ENCODE data around the gene SLC23A3. TPM values are rescaled to one million over a fixed set of nuclear protein-coding genes. Genes with fewer than 3 reads are reported as not detected.

SLC23A3 gene
- polyA plus RNA-seq, 4 donors = 4.3 to 26.6 (median 12.1) TPM

GRCh38 chr2:219174801-219175200 is 5.0 kb upstream of the SLC23A3 start:
- Histone ChIP-seq H3K36me3 (ENCODE audit: control insufficient read depth in 3 of 3, insufficient read depth in 2 of 3, low read depth in 1 of 3, low read length in 3 of 3) (peaks cover 2 to 51% (median 16%) of the 10 kb centered on the region in 3 donors), H3K9me3 (ENCODE audit: control insufficient read depth in 2 of 2, insufficient read depth in 1 of 2, low read depth in 1 of 2, low read length in 1 of 2) (no peaks in the 10 kb centered on the region), H3K4me1 (ENCODE audit: control insufficient read depth in 3 of 3, insufficient read depth in 2 of 3, low read depth in 1 of 3, low read length in 2 of 3) (peaks cover 7 to 21% (median 7%) of the 10 kb centered on the region in 3 donors), H3K27ac (ENCODE audit: low read depth in 1 of 3, low read length in 2 of 3) (no peak overlapping the region), H3K4me3 (ENCODE audit: low read depth in 1 of 3, low read length in 3 of 3) (no peak overlapping the region), H3K27me3 (ENCODE audit: control insufficient read depth in 3 of 3, insufficient read depth in 3 of 3, low read length in 3 of 3) (no peaks in the 10 kb centered on the region)
- DNase-seq (no peak), FAIRE-seq (no peak)
- 82 to 88% (median 87%) methylated on average over 7 of the region's 7 CpGs for WGBS, 3 donors

GRCh38 chr2:219174146-219174545 is 4.3 kb upstream of the SLC23A3 start:
- DNase-seq (no peak), FAIRE-seq (no peak)
- peaks cover 3 to 27% (median 7%) of the 10 kb centered on the region in 3 donors for H3K4me1 ChIP-seq (ENCODE audit: control insufficient read depth in 3 of 3, insufficient read depth in 2 of 3, low read depth in 1 of 3, low read length in 2 of 3)
- H3K4me3 ChIP-seq (ENCODE audit: low read depth in 1 of 3, low read length in 3 of 3) = no peak overlapping the region
- H3K36me3 ChIP-seq (ENCODE audit: control insufficient read depth in 3 of 3, insufficient read depth in 2 of 3, low read depth in 1 of 3, low read length in 3 of 3) = peaks cover 2 to 47% (median 16%) of the 10 kb centered on the region in 3 donors
- H3K27ac ChIP-seq (ENCODE audit: low read depth in 1 of 3, low read length in 2 of 3) = no peak overlapping the region
- H3K9me3 ChIP-seq (ENCODE audit: control insufficient read depth in 2 of 2, insufficient read depth in 1 of 2, low read depth in 1 of 2, low read length in 1 of 2) = no peaks in the 10 kb centered on the region
- no peaks in the 10 kb centered on the region for H3K27me3 ChIP-seq (ENCODE audit: control insufficient read depth in 3 of 3, insufficient read depth in 3 of 3, low read length in 3 of 3)
- WGBS, 3 donors = 82 to 88% (median 83%) methylated on average over 3 of the region's 3 CpGs

GRCh38 chr2:219173176-219173575 is 3.3 kb upstream of the SLC23A3 start:
- H3K9me3 ChIP-seq (ENCODE audit: control insufficient read depth in 2 of 2, insufficient read depth in 1 of 2, low read depth in 1 of 2, low read length in 1 of 2) = no peaks in the 10 kb centered on the region
- H3K27me3 ChIP-seq (ENCODE audit: control insufficient read depth in 3 of 3, insufficient read depth in 3 of 3, low read length in 3 of 3) = no peaks in the 10 kb centered on the region
- DNase-seq (no peak), FAIRE-seq (no peak)
- H3K4me3 ChIP-seq (ENCODE audit: low read depth in 1 of 3, low read length in 3 of 3) = no peak overlapping the region
- peaks cover 2 to 44% (median 16%) of the 10 kb centered on the region in 3 donors for H3K36me3 ChIP-seq (ENCODE audit: control insufficient read depth in 3 of 3, insufficient read depth in 2 of 3, low read depth in 1 of 3, low read length in 3 of 3)
- H3K27ac ChIP-seq (ENCODE audit: low read depth in 1 of 3, low read length in 2 of 3) = no peak overlapping the region
- H3K4me1 ChIP-seq (ENCODE audit: control insufficient read depth in 3 of 3, insufficient read depth in 2 of 3, low read depth in 1 of 3, low read length in 2 of 3) = peaks cover 3 to 27% (median 7%) of the 10 kb centered on the region in 3 donors
- 90 to 96% (median 94%) methylated on average over 6 of the region's 6 CpGs for WGBS, 3 donors

- Histone ChIP-seq H3K36me3 (ENCODE audit: control insufficient read depth in 3 of 3, insufficient read depth in 2 of 3, low read depth in 1 of 3, low read length in 3 of 3) (peaks cover 2 to 48% (median 16%) of the 10 kb centered on the region in 3 donors), H3K4me1 (ENCODE audit: control insufficient read depth in 3 of 3, insufficient read depth in 2 of 3, low read depth in 1 of 3, low read length in 2 of 3) (peaks cover 3 to 26% (median 7%) of the 10 kb centered on the region in 3 donors), H3K27me3 (ENCODE audit: control insufficient read depth in 3 of 3, insufficient read depth in 3 of 3, low read length in 3 of 3) (no peaks in the 10 kb centered on the region), H3K27ac (ENCODE audit: low read depth in 1 of 3, low read length in 2 of 3) (peak overlapping the region in 1 of 3 donors; percentile 60), H3K4me3 (ENCODE audit: low read depth in 1 of 3, low read length in 3 of 3) (no peak overlapping the region), H3K9me3 (ENCODE audit: control insufficient read depth in 2 of 2, insufficient read depth in 1 of 2, low read depth in 1 of 2, low read length in 1 of 2) (no peaks in the 10 kb centered on the region)
- no peak for FAIRE-seq
- DNase-seq = no peak
- 86 to 89% (median 87%) methylated on average over 16 of the region's 16 CpGs for WGBS, 3 donors
These were observed 2.7 kb upstream of the SLC23A3 start for GRCh38 chr2:219172231-219173154.

GRCh38 chr2:219171231-219171651 is 1.4 kb upstream of the SLC23A3 start:
- Histone ChIP-seq H3K36me3 (ENCODE audit: control insufficient read depth in 3 of 3, insufficient read depth in 2 of 3, low read depth in 1 of 3, low read length in 3 of 3) (peaks cover 2 to 50% (median 16%) of the 10 kb centered on the region in 3 donors), H3K27ac (ENCODE audit: low read depth in 1 of 3, low read length in 2 of 3) (peak overlapping the region in 2 of 3 donors; percentile 47 to 60), H3K9me3 (ENCODE audit: control insufficient read depth in 2 of 2, insufficient read depth in 1 of 2, low read depth in 1 of 2, low read length in 1 of 2) (no peaks in the 10 kb centered on the region), H3K4me1 (ENCODE audit: control insufficient read depth in 3 of 3, insufficient read depth in 2 of 3, low read depth in 1 of 3, low read length in 2 of 3) (peaks cover 3 to 22% (median 7%) of the 10 kb centered on the region in 3 donors), H3K27me3 (ENCODE audit: control insufficient read depth in 3 of 3, insufficient read depth in 3 of 3, low read length in 3 of 3) (no peaks in the 10 kb centered on the region), H3K4me3 (ENCODE audit: low read depth in 1 of 3, low read length in 3 of 3) (no peak overlapping the region)
- 46 to 57% (median 47%) methylated on average over 6 of the region's 6 CpGs for WGBS, 3 donors
- FAIRE-seq (no peak), DNase-seq (peak; percentile 50 to 57)

GRCh38 chr2:219168932-219169331 is 897 bp downstream of the SLC23A3 start:
- DNase-seq = peak in 1 of 2 donors; percentile 43
- Histone ChIP-seq H3K9me3 (ENCODE audit: control insufficient read depth in 2 of 2, insufficient read depth in 1 of 2, low read depth in 1 of 2, low read length in 1 of 2) (no peaks in the 10 kb centered on the region), H3K4me3 (ENCODE audit: low read depth in 1 of 3, low read length in 3 of 3) (no peak overlapping the region), H3K4me1 (ENCODE audit: control insufficient read depth in 3 of 3, insufficient read depth in 2 of 3, low read depth in 1 of 3, low read length in 2 of 3) (peaks cover 0 to 22% (median 5%) of the 10 kb centered on the region in 3 donors), H3K27me3 (ENCODE audit: control insufficient read depth in 3 of 3, insufficient read depth in 3 of 3, low read length in 3 of 3) (no peaks in the 10 kb centered on the region), H3K27ac (ENCODE audit: low read depth in 1 of 3, low read length in 2 of 3) (no peak overlapping the region), H3K36me3 (ENCODE audit: control insufficient read depth in 3 of 3, insufficient read depth in 2 of 3, low read depth in 1 of 3, low read length in 3 of 3) (peaks cover 2 to 33% (median 8%) of the 10 kb centered on the region in 3 donors)
- FAIRE-seq = no peak

- Histone ChIP-seq H3K36me3 (ENCODE audit: control insufficient read depth in 3 of 3, insufficient read depth in 2 of 3, low read depth in 1 of 3, low read length in 3 of 3) (peaks cover 0 to 29% (median 8%) of the 10 kb centered on the region in 3 donors), H3K4me3 (ENCODE audit: low read depth in 1 of 3, low read length in 3 of 3) (no peak overlapping the region), H3K27ac (ENCODE audit: low read depth in 1 of 3, low read length in 2 of 3) (no peak overlapping the region), H3K9me3 (ENCODE audit: control insufficient read depth in 2 of 2, insufficient read depth in 1 of 2, low read depth in 1 of 2, low read length in 1 of 2) (no peaks in the 10 kb centered on the region), H3K4me1 (ENCODE audit: control insufficient read depth in 3 of 3, insufficient read depth in 2 of 3, low read depth in 1 of 3, low read length in 2 of 3) (peaks cover 0 to 22% (median 5%) of the 10 kb centered on the region in 3 donors), H3K27me3 (ENCODE audit: control insufficient read depth in 3 of 3, insufficient read depth in 3 of 3, low read length in 3 of 3) (no peaks in the 10 kb centered on the region)
- 34 to 53% (median 47%) methylated on average over 6 of the region's 6 CpGs for WGBS, 3 donors
- DNase-seq (no peak), FAIRE-seq (no peak)
These were observed 1.3 kb downstream of the SLC23A3 start for GRCh38 chr2:219168526-219168925.

GRCh38 chr2:219167997-219168396 is 1.8 kb downstream of the SLC23A3 start:
- Histone ChIP-seq H3K9me3 (ENCODE audit: control insufficient read depth in 2 of 2, insufficient read depth in 1 of 2, low read depth in 1 of 2, low read length in 1 of 2) (no peaks in the 10 kb centered on the region), H3K27ac (ENCODE audit: low read depth in 1 of 3, low read length in 2 of 3) (no peak overlapping the region), H3K36me3 (ENCODE audit: control insufficient read depth in 3 of 3, insufficient read depth in 2 of 3, low read depth in 1 of 3, low read length in 3 of 3) (peaks cover 0 to 26% (median 5%) of the 10 kb centered on the region in 3 donors), H3K27me3 (ENCODE audit: control insufficient read depth in 3 of 3, insufficient read depth in 3 of 3, low read length in 3 of 3) (no peaks in the 10 kb centered on the region), H3K4me3 (ENCODE audit: low read depth in 1 of 3, low read length in 3 of 3) (no peak overlapping the region), H3K4me1 (ENCODE audit: control insufficient read depth in 3 of 3, insufficient read depth in 2 of 3, low read depth in 1 of 3, low read length in 2 of 3) (peaks cover 0 to 22% (median 5%) of the 10 kb centered on the region in 3 donors)
- DNase-seq = no peak
- 76 to 92% (median 83%) methylated on average over 5 of the region's 5 CpGs for WGBS, 3 donors
- FAIRE-seq = no peak

All from small intestine (tissue), 7 donors.